GM21619 (cell line): ENCODE results near the gene SLIT3.

Experiments
- ATAC-seq: cut with Tn5 transposase; IDR thresholded peaks from one replicate; pipeline ENCODE4 v1.9.1; 2021; ENCODE audit not compliant: unreplicated experiment

The SLIT3 gene

GRCh38 chr5:168620807-168621206 is 680.1 kb downstream of the SLIT3 start:
- no peak for ATAC-seq

GRCh38 chr5:168614661-168615060 is 686.3 kb downstream of the SLIT3 start:
- ATAC-seq = no peak

- no peak for ATAC-seq
These were observed 686.9 kb downstream of the SLIT3 start for GRCh38 chr5:168613996-168614395.

- no peak for ATAC-seq
These were observed 687.5 kb downstream of the SLIT3 start for GRCh38 chr5:168613396-168613795.

- no peak for ATAC-seq
These were observed 687.9 kb downstream of the SLIT3 start for GRCh38 chr5:168612996-168613395.

- ATAC-seq = no peak
These were observed 688.8 kb downstream of the SLIT3 start for GRCh38 chr5:168612123-168612522.
